Peyer's patch (tissue), 4 donors: Measurements from ENCODE around the gene ADTRP.
"Not testable (repeated sequence)": the region's sequence is repeated elsewhere in the genome, so short reads cannot be mapped to it uniquely, and the experiment has no call there.

Experiments
- POLR2A ChIP-seq, 2 donors: fragments of 450-650 bp; IDR thresholded peaks; one replicate each; pipeline ENCODE4 v1.5.1; 2017; ENCODE audit warnings: antibody characterized with exemption in 2 of 2, mild to moderate bottlenecking in 2 of 2, moderate library complexity in 2 of 2
- TF ChIP-seq, protein P1 (sequence below), 6 experiments: fragments of 450-650 bp in 4 of 6; fragments of 200-600 bp in 2 of 6; sonication (generic) in 1 of 6; IDR thresholded peaks; one replicate each; pipeline ENCODE4 v1.5.1; 2017 to 2019; ENCODE audit warnings: antibody characterized with exemption in 6 of 6, mild to moderate bottlenecking in 3 of 6, moderate library complexity in 1 of 6

DNA sequence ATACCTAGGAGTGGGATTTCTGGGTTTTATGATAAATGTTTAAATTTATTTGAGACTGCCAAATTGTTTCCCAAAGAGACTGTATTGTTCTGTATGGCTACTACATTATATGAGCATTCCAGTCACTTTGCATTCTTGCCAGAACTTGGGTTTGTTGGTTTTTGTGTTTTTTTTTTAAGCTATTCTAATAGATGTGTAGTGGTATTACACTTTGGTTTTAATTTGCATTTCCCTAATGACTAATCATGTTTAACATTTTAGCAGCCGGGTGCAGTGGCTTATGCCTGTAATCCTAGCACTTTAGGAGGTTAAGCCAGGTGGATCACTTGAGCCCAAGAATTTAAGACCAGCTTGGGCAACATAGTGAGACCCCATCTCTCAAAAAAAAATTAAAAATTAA, 21.9 kb upstream of the ADTRP start:
- TF ChIP-seq, protein P1, sequence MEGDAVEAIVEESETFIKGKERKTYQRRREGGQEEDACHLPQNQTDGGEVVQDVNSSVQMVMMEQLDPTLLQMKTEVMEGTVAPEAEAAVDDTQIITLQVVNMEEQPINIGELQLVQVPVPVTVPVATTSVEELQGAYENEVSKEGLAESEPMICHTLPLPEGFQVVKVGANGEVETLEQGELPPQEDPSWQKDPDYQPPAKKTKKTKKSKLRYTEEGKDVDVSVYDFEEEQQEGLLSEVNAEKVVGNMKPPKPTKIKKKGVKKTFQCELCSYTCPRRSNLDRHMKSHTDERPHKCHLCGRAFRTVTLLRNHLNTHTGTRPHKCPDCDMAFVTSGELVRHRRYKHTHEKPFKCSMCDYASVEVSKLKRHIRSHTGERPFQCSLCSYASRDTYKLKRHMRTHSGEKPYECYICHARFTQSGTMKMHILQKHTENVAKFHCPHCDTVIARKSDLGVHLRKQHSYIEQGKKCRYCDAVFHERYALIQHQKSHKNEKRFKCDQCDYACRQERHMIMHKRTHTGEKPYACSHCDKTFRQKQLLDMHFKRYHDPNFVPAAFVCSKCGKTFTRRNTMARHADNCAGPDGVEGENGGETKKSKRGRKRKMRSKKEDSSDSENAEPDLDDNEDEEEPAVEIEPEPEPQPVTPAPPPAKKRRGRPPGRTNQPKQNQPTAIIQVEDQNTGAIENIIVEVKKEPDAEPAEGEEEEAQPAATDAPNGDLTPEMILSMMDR (IDR thresholded peaks at IDR 0.05), result not testable (repeated sequence)
- not testable (repeated sequence) for TF ChIP-seq POLR2A (IDR thresholded peaks at IDR 0.05)
